Body of pancreas (tissue), 4 donors: Measurements from ENCODE around the gene SLC39A3. TPM values are rescaled to one million over a fixed set of nuclear protein-coding genes. Genes with fewer than 3 reads are reported as not detected.

ENCODE experiments used
- ATAC-seq: fragments of 150-250 bp; one replicate; pipeline ENCODE4 v1.9.1; 2016
- DNase-seq, 4 donors: peaks; one replicate each; pipeline ENCODE4 v3.0.0-alpha.2; 2019
- H3K27ac ChIP-seq, 4 donors: fragments of 200-600 bp; sonication (generic); 1 replicate in 3 of 4; 2 replicates in 1 of 4; pipeline versions ENCODE4 v1.5.1 to v1.6.1; 2016 to 2019; ENCODE audit warnings: mild to moderate bottlenecking in 1 of 4, mixed read lengths in 1 of 4, moderate library complexity in 1 of 4
- H3K27me3 ChIP-seq, 2 donors: fragments of 200-600 bp; sonication (generic); one replicate each; pipeline ENCODE4 v1.6.0; 2016; ENCODE audit warnings: mild to moderate bottlenecking in 1 of 2
- H3K36me3 ChIP-seq, 2 donors: fragments of 200-600 bp; sonication (generic); replicated peaks in 1 of 2; 2 replicates each; pipeline ENCODE4 v1.5.1; 2016; ENCODE audit warnings: low read depth in 2 of 2; ENCODE audit not compliant: insufficient read depth in 1 of 2
- H3K4me1 ChIP-seq: fragments of 200-600 bp; sonication (generic); one replicate; pipeline ENCODE4 v1.6.0; 2016
- H3K4me3 ChIP-seq, 2 donors: fragments of 200-600 bp; sonication (generic); 1 replicate in 1 of 2; 2 replicates in 1 of 2; pipeline ENCODE4 v1.5.1; 2016 to 2019
- H3K9me3 ChIP-seq, 3 donors: fragments of 200-600 bp; sonication (generic); 1 replicate in 2 of 3; 2 replicates in 1 of 3; pipeline ENCODE4 v1.5.1; 2016
- POLR2A ChIP-seq, 3 donors: fragments of 450-650 bp; IDR thresholded peaks; one replicate each; pipeline ENCODE4 v1.6.1; 2016; ENCODE audit warnings: antibody characterized with exemption in 3 of 3, mild to moderate bottlenecking in 2 of 3
- WGBS, 2 donors: methylation state at CpG; one replicate each; pipeline ENCODE4 v1.1.5; 2017; 5-methylcytosine and 5-hydroxymethylcytosine counted together
- intact Hi-C: fragments of 100-400 bp; cut with DNase I; formaldehyde crosslinking; loops from one replicate; pipeline ENCODE4 v1.15.1; 2023
- total RNA-seq, 2 donors: library from RNA; depleted of rRNA; stranded (reverse); fragments of >200 nt; gene quantifications; one replicate each; pipeline ENCODE4 v1.1.0, GENCODE V29; 2016
- TF ChIP-seq, protein P1 (sequence below), 7 experiments: fragments of 450-650 bp in 4 of 7; fragments of 200-600 bp in 3 of 7; sonication (generic) in 3 of 7; IDR thresholded peaks; one replicate each; pipeline ENCODE4 v1.5.1; 2016 to 2019; ENCODE audit warnings: antibody characterized with exemption in 7 of 7

SLC39A3 gene
- total RNA-seq, 2 donors from 2014 or later: 36.1 to 48.8 TPM

DNA sequence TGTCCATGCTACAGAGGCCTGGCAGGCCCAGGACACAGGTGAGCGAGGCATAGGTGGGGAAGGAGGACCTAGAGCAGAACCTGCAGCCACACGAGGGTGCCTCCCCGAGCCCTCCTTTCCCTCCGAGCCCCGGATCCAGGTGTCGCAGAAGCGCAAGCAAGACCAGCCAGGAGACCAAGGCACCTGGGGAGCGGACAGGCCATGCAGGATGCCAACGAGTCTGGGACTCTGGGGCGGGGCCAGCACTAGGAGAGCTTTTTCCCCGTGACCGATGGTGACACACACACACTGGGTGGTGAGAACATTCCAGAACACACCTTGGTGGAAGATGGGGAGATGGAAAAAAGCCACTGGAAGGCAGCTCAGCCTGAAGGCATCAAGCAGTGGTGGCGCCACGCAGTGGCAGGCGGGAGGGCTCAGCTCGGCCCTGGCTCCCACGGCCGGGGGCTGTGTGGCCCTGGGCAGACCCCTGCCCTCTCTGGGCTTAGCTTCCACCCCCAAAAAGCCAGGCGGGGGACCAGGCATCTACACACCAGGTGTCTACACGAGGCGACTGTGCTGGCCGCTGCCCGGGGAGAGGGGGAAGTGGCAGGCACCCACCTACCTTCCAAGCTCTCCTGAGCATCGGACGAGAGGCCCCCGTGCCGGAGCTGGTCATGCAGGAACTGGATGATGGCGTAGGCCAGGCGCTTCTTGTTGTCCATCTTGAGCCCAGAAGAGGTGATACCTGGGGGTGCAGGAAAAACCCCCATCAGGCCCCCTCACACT is 28.7 kb upstream of the SLC39A3 start:
- TF ChIP-seq POLR2A (IDR thresholded peaks at IDR 0.05): no peak
- TF ChIP-seq, protein P1, sequence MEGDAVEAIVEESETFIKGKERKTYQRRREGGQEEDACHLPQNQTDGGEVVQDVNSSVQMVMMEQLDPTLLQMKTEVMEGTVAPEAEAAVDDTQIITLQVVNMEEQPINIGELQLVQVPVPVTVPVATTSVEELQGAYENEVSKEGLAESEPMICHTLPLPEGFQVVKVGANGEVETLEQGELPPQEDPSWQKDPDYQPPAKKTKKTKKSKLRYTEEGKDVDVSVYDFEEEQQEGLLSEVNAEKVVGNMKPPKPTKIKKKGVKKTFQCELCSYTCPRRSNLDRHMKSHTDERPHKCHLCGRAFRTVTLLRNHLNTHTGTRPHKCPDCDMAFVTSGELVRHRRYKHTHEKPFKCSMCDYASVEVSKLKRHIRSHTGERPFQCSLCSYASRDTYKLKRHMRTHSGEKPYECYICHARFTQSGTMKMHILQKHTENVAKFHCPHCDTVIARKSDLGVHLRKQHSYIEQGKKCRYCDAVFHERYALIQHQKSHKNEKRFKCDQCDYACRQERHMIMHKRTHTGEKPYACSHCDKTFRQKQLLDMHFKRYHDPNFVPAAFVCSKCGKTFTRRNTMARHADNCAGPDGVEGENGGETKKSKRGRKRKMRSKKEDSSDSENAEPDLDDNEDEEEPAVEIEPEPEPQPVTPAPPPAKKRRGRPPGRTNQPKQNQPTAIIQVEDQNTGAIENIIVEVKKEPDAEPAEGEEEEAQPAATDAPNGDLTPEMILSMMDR (IDR thresholded peaks at IDR 0.05): no peak
- no peaks in the 10 kb centered on the region for H3K27me3 ChIP-seq
- H3K4me3 ChIP-seq: no peak overlapping the region
- no peak overlapping the region for H3K27ac ChIP-seq
- DNase-seq: no peak
- 88% methylated on average over 19 to 22 of the region's 29 CpGs for WGBS, 2 donors
- H3K9me3 ChIP-seq: no peaks in the 10 kb centered on the region
- peaks cover 2 to 8% of the 10 kb centered on the region in 2 donors for H3K36me3 ChIP-seq
- H3K4me1 ChIP-seq: peaks cover 8% of the 10 kb centered on the region
- intact Hi-C loops: no loop called here
- ATAC-seq: no peak

DNA sequence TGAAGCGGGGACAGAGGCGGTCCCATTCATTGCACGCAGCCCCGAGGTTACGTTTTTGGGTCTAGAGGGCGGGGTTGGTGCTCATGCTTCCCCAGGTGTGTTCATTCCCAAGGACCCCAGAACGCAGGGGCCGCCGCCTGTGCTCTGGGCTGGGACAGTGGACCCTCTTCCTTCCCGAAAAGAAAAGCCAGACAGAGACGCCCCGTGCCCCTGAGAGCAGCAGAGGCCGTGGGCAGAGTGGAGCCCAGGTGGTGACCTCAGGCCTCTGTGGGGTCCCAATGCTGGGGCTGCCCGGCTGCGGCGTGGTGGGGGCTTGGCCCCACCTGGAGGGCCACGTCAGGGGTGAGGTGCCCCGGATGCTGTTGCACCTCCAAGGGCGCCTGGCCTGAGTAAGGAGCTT is 27.9 kb upstream of the SLC39A3 start:
- H3K36me3 ChIP-seq: peaks cover 2 to 8% of the 10 kb centered on the region in 2 donors
- H3K27ac ChIP-seq: no peak overlapping the region
- peaks cover 8% of the 10 kb centered on the region for H3K4me1 ChIP-seq
- TF ChIP-seq, protein P1 (IDR thresholded peaks at IDR 0.05): no peak
- TF ChIP-seq POLR2A (IDR thresholded peaks at IDR 0.05): no peak
- intact Hi-C loops: no loop called here
- H3K4me3 ChIP-seq: no peak overlapping the region
- DNase-seq (no peak), ATAC-seq (no peak)
- no peaks in the 10 kb centered on the region for H3K9me3 ChIP-seq
- WGBS, 2 donors: 89 to 94% methylated on average over 6 to 19 of the region's 19 CpGs
- H3K27me3 ChIP-seq: no peaks in the 10 kb centered on the region

DNA sequence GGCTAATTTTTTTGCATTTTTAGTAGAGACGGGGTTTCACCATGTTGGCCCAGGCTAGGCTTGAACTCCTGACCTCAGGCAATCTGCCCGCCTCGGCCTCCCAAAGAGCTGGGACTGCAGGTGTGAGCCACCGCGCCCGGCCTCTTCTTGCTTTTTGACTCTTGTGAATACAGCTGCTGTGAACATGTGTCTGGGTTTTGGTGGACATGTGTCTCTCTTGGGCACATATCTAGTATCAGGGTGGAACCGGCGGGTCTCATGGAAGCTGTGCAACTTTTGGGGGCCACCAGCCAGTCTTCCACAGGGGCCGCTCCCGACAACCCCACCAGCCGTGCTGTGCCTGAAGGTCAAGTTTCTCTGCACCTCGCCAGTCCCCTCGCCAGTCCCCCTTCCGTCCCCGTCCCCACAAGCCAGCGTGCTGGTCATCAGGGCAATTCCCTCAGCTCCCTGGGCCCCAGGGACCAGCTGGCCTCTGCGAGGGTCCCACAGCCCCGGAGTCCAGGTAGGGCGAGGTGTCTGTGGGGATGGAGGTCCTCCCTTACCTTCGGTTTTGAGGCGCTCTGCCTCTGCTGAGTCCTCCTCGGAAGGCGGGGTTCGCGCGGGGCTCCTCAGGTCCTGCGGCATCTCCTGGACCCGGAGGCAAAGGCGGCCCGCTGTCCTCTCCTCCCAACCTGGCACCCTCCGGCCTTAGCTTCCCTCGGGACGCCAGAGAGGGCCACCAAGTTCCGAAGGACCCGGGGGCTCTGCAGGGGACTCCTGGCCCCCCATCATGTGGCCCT is 27.0 kb upstream of the SLC39A3 start:
- Histone ChIP-seq H3K9me3 (no peaks in the 10 kb centered on the region), H3K4me1 (peaks cover 8% of the 10 kb centered on the region), H3K4me3 (no peak overlapping the region), H3K36me3 (peaks cover 2 to 8% of the 10 kb centered on the region in 2 donors), H3K27ac (no peak overlapping the region), H3K27me3 (no peaks in the 10 kb centered on the region)
- intact Hi-C loops: no loop called here
- no peak for DNase-seq
- ATAC-seq: no peak
- 92 to 95% methylated on average over 21 to 22 of the region's 35 CpGs for WGBS, 2 donors
- TF ChIP-seq, protein P1 (IDR thresholded peaks at IDR 0.05): no peak
- TF ChIP-seq POLR2A (IDR thresholded peaks at IDR 0.05): no peak

DNA sequence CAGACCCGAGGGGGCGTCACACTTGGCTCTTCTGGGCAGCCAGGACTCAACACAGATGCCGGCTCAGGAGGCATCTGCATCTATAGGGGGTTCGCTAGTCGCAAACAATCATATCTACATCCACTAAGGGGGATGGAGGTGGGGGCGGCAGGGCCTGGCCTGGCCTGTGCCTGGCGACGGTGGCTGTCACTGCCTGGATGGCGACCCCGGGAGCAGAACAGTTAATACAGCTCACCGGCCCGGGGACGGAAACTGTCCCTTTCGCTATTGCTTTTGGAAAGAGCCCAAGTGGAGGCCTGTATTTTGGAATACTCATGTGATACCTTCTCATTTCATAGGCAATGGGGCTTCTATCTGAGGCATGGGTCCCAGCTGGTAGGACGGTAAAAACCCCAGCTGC is 25.6 kb upstream of the SLC39A3 start:
- 86% methylated on average over 13 to 15 of the region's 15 CpGs for WGBS, 2 donors
- no peak overlapping the region for H3K27ac ChIP-seq
- intact Hi-C loops: no loop called here
- no peaks in the 10 kb centered on the region for H3K27me3 ChIP-seq
- ATAC-seq (no peak), DNase-seq (no peak)
- no peaks in the 10 kb centered on the region for H3K9me3 ChIP-seq
- H3K4me1 ChIP-seq: peaks cover 4% of the 10 kb centered on the region
- H3K36me3 ChIP-seq: peaks cover 7 to 8% of the 10 kb centered on the region in 2 donors
- H3K4me3 ChIP-seq: no peak overlapping the region
- no peak for TF ChIP-seq POLR2A (IDR thresholded peaks at IDR 0.05)
- TF ChIP-seq, protein P1 (IDR thresholded peaks at IDR 0.05): no peak
